MCF 10A (cell line): Measurements from ENCODE around the gene FHL2. TPM values are rescaled to one million over a fixed set of nuclear protein-coding genes. Genes with fewer than 3 reads are reported as not detected.

Source experiments
- BruUV-seq: library from RNA; stranded (reverse); fragments of 400-500 nt; replicated peaks from 2 replicates; lab custom pipeline; 2021; lab: Mats Ljungman, UMichigan
- CTCF ChIA-PET: fragments of 300-600 bp; sonication (Branson Sonifier 250); formaldehyde crosslinking; extraction: SDS; loops from one replicate; lab custom pipeline; 2021; ENCODE audit warnings: antibody characterized with exemption, inconsistent platforms; lab: Yijun Ruan, JAX
- POLR2A ChIA-PET: fragments of 300-600, 350-650 bp; sonication (Branson Sonifier 250); formaldehyde crosslinking; extraction: SDS; loops from one replicate; lab custom pipeline; 2020; ENCODE audit warnings: antibody characterized with exemption, inconsistent platforms; lab: Yijun Ruan, JAX
- DNase-seq: peaks from one replicate; pipeline ENCODE4 v3.0.0-alpha.2; 2018; ENCODE audit not compliant: unreplicated experiment
- H3K27ac Mint-ChIP-seq: one replicate; pipeline ENCODE4 v1.8.0; 2022; ENCODE audit warnings: mild to moderate bottlenecking, low read depth, mixed read lengths; ENCODE audit not compliant: unreplicated experiment
- H3K27me3 Mint-ChIP-seq: one replicate; pipeline ENCODE4 v1.8.0; 2022; ENCODE audit warnings: mixed read lengths; ENCODE audit not compliant: insufficient read depth, unreplicated experiment
- H3K36me3 Mint-ChIP-seq: one replicate; pipeline ENCODE4 v1.8.0; 2022; ENCODE audit warnings: mild to moderate bottlenecking, moderate library complexity, mixed read lengths; ENCODE audit not compliant: insufficient read depth, unreplicated experiment
- H3K4me1 Mint-ChIP-seq: one replicate; pipeline ENCODE4 v1.8.0; 2022; ENCODE audit warnings: mixed read lengths; ENCODE audit not compliant: insufficient read depth, unreplicated experiment
- H3K4me3 Mint-ChIP-seq: one replicate; pipeline ENCODE4 v1.8.0; 2022; ENCODE audit warnings: mild to moderate bottlenecking, moderate library complexity, mixed read lengths; ENCODE audit not compliant: unreplicated experiment
- H3K9me3 Mint-ChIP-seq: one replicate; pipeline ENCODE4 v1.8.0; 2022; ENCODE audit warnings: mixed read lengths; ENCODE audit not compliant: unreplicated experiment
- intact Hi-C: fragments of 100-400 bp; cut with micrococcal nuclease; formaldehyde crosslinking; loops from 2 replicates; pipeline ENCODE4 v1.14.1; 2022
- total RNA-seq: library from RNA; stranded (reverse); gene quantifications from 2 replicates; pipeline ENCODE4 v1.2.3, GENCODE V29; 2022
- TF ChIP-seq, protein P1 (sequence below): fragments of 200-600 bp; IDR thresholded peaks from one replicate; pipeline ENCODE4 v1.8.0; 2022; ENCODE audit warnings: antibody characterized with exemption, mild to moderate bottlenecking; ENCODE audit not compliant: unreplicated experiment

The FHL2 gene
- total RNA-seq, 1 experiment from 2014 or later, result 93.2 TPM

DNA sequence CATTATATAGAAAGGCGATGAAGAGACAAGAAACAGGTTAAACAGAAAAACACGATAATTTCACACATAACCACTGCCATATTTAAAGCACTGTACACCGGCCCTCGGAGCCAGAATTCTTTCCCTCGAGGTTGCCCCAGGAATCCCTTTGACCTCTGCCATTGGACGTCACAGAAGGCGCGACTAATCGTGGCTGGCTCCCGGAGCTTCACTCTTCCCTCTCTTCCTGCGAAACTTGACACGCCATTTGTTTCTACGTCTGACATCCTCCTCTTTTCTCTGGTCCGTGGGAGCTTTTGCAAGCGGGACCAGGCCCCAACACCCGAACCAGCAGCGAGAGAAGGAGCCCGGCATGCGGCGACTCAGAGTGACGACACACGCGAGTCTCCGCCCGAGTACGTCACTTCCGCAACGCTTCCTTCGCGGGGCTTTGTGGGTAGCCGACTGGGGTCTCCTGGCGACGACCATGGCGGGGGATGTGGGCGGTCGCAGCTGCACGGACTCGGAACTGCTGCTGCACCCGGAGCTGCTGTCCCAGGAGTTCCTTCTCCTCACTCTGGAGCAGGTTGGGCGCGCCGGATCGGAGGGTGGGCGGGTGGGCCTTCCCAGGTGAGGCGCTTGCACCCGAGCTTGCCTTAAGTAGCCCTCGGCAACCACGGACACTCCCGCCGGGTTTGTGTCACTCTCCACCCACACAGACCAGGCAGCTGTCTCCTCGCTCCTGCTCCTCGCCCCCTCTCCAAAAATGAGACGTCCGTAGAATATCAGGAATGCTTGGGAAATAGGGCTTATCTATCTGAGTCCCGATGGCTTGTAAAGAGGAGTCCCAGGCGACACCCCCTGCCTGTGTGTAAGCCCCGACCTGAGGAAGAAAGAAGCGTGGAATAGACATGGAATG is 61.5 kb downstream of the FHL2 start, which contains the start of gene C2orf49:
Gene C2orf49 (plus strand): TSS at position 419 of the 898 bp plus-strand sequence. CDS start 48 bp downstream, at position 467.
- Mint-ChIP-seq H3K27ac (peak within 1 kb of the TSS; percentile 100), H3K36me3 (peaks cover 28% of the 10 kb centered on the region), H3K9me3 (no peaks in the 10 kb centered on the region), H3K4me1 (peaks cover 13% of the 10 kb centered on the region), H3K27me3 (no peaks in the 10 kb centered on the region), H3K4me3 (peak within 1 kb of the TSS; percentile 86)
- DNase-seq, result peak; percentile 86
- CTCF ChIA-PET, result interaction anchor here (0.5 to 1.5 kb wide), 4 partner anchors 178 to 208 kb away, joined by 3 to 13 read pairs (median 4); no protein-coding TSS in a partner anchor
- intact Hi-C loops, result no loop called here
- TF ChIP-seq, protein P1, sequence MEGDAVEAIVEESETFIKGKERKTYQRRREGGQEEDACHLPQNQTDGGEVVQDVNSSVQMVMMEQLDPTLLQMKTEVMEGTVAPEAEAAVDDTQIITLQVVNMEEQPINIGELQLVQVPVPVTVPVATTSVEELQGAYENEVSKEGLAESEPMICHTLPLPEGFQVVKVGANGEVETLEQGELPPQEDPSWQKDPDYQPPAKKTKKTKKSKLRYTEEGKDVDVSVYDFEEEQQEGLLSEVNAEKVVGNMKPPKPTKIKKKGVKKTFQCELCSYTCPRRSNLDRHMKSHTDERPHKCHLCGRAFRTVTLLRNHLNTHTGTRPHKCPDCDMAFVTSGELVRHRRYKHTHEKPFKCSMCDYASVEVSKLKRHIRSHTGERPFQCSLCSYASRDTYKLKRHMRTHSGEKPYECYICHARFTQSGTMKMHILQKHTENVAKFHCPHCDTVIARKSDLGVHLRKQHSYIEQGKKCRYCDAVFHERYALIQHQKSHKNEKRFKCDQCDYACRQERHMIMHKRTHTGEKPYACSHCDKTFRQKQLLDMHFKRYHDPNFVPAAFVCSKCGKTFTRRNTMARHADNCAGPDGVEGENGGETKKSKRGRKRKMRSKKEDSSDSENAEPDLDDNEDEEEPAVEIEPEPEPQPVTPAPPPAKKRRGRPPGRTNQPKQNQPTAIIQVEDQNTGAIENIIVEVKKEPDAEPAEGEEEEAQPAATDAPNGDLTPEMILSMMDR, result no peak
- POLR2A ChIA-PET, result interaction anchor here (0.6 to 4.7 kb wide), 7 partner anchors 9 to 201 kb away, joined by 3 to 48 read pairs (median 4); partner anchors contain the start of genes FHL2 and TGFBRAP1
- BruUV-seq, result no TSS peak

GRCh38 chr2:105336786-105337121 is 62.1 kb downstream of the FHL2 start:
- ChIA-PET POLR2A (interaction anchor here (1.5 to 4.7 kb wide), 4 partner anchors 8 to 201 kb away, joined by 4 to 48 read pairs (median 18); partner anchors contain the start of genes FHL2 and TGFBRAP1), CTCF (interaction anchor here (1.3 kb wide), 1 partner anchor 12 kb away, joined by 4 read pairs; no protein-coding TSS in a partner anchor)
- Mint-ChIP-seq H3K27me3 (no peaks in the 10 kb centered on the region), H3K4me3 (peak overlapping the region; percentile 86), H3K36me3 (peaks cover 22% of the 10 kb centered on the region), H3K9me3 (no peaks in the 10 kb centered on the region), H3K27ac (peak overlapping the region; percentile 100), H3K4me1 (peaks cover 13% of the 10 kb centered on the region)
- intact Hi-C loops, result no loop called here
- BruUV-seq, result TSS peak; percentile 86
- DNase-seq, result no peak
- TF ChIP-seq, protein P1, result no peak

GRCh38 chr2:105335469-105335868 is 63.4 kb downstream of the FHL2 start:
- ChIA-PET POLR2A (interaction anchor here (3.2 to 4.7 kb wide), 2 partner anchors 62 to 74 kb away, joined by 10 to 25 read pairs; partner anchors contain the start of gene FHL2), CTCF (interaction anchor here (1.0 to 1.3 kb wide), 2 partner anchors 11 to 186 kb away, joined by 4 read pairs; no protein-coding TSS in a partner anchor)
- BruUV-seq, result no TSS peak
- Mint-ChIP-seq H3K27me3 (no peaks in the 10 kb centered on the region), H3K4me1 (peaks cover 13% of the 10 kb centered on the region), H3K27ac (no peak overlapping the region), H3K4me3 (no peak overlapping the region), H3K36me3 (peaks cover 9% of the 10 kb centered on the region), H3K9me3 (no peaks in the 10 kb centered on the region)
- DNase-seq, result no peak
- TF ChIP-seq, protein P1, result no peak
- intact Hi-C loops, result no loop called here

DNA sequence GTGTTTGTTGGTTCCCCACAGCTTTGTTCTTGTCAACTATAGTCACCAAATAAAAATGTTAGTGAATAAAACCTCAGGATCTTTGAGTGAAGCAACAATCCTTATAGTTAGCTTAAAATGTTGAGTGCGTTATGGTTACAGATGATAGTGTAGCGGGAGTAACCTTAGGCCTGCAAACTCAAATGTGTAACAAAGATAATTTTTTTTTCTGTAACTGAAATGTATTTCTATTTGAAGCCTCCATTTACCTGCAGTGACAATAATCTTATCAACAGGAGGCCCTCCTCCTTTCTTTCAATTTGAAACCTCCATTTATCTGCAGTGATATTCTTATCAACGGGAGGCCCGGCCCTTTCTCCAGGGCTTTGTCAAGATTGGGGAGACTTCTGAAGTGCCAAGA is 64.6 kb downstream of the FHL2 start:
- no peak overlapping the region for H3K4me3 Mint-ChIP-seq
- no peak for DNase-seq
- no peak overlapping the region for H3K27ac Mint-ChIP-seq
- no TSS peak for BruUV-seq
- no peaks in the 10 kb centered on the region for H3K36me3 Mint-ChIP-seq
- H3K9me3 Mint-ChIP-seq, result no peaks in the 10 kb centered on the region
- TF ChIP-seq, protein P1, result no peak
- peaks cover 6% of the 10 kb centered on the region for H3K4me1 Mint-ChIP-seq
- intact Hi-C loops, result no loop called here
- ChIA-PET POLR2A (no interaction called here), CTCF (interaction anchor here (0.8 kb wide), 1 partner anchor 219 kb away, joined by 3 read pairs; no protein-coding TSS in a partner anchor)
- H3K27me3 Mint-ChIP-seq, result no peaks in the 10 kb centered on the region
